ENCODE data around the gene ARID3B. TPM values are rescaled to one million over a fixed set of nuclear protein-coding genes. Genes with fewer than 3 reads are reported as not detected.

ARID3B gene
- total RNA-seq, 4 donors from 2014 or later, result 3.6 to 6.8 (median 6.7) TPM

GRCh38 chr15:74545776-74546656, 5.0 kb downstream of the ARID3B start:
- TF ChIP-seq POLR2A (IDR thresholded peaks at IDR 0.05; ENCODE audit: low read depth) (no peak), CTCF (IDR thresholded peaks at IDR 0.05) (no peak), POLR2AphosphoS5 (IDR thresholded peaks at IDR 0.05) (peak; percentile 81 to 92)
- peaks cover 16 to 54% (median 48%) of the 10 kb centered on the region in 4 donors for H3K4me1 ChIP-seq
- peaks cover 0 to 12% (median 3%) of the 10 kb centered on the region in 4 donors for H3K36me3 ChIP-seq
- intact Hi-C loops (cut with DNase I), result loop anchor here (10.0 kb wide), 2 partner anchors 149 to 409 kb away; partner anchors contain the start of genes EDC3 and RPP25
- H3K4me3 ChIP-seq, result peak overlapping the region in 3 of 4 donors; percentile 4 to 17 (median 13)
- DNase-seq (ENCODE audit: extremely low spot score), result peak; percentile 98
- no peaks in the 10 kb centered on the region for H3K27me3 ChIP-seq
- H3K27ac ChIP-seq (replicated peaks in 1 of 4), result peak overlapping the region; percentile 16 to 40 (median 30)
- 3% methylated on average over 17 of the region's 23 CpGs for WGBS
- no peaks in the 10 kb centered on the region for H3K9me3 ChIP-seq

- no peaks in the 10 kb centered on the region for H3K27me3 ChIP-seq
- 92% methylated on average over 3 of the region's 3 CpGs for WGBS
- H3K4me1 ChIP-seq, result peaks cover 16 to 40% (median 34%) of the 10 kb centered on the region in 4 donors
- intact Hi-C loops (cut with DNase I), result loop anchor here (10.0 kb wide), 2 partner anchors 147 to 407 kb away; partner anchors contain the start of genes EDC3 and RPP25
- no peaks in the 10 kb centered on the region for H3K9me3 ChIP-seq
- peaks cover 0 to 24% (median 6%) of the 10 kb centered on the region in 4 donors for H3K36me3 ChIP-seq
- H3K27ac ChIP-seq (replicated peaks in 1 of 4), result no peak overlapping the region
- TF ChIP-seq POLR2A (IDR thresholded peaks at IDR 0.05; ENCODE audit: low read depth), result no peak
- no peak for TF ChIP-seq POLR2AphosphoS5 (IDR thresholded peaks at IDR 0.05)
- no peak for TF ChIP-seq CTCF (IDR thresholded peaks at IDR 0.05)
- no peak for TF ChIP-seq EP300 (IDR thresholded peaks at IDR 0.05)
- H3K4me3 ChIP-seq, result no peak overlapping the region
- no peak for DNase-seq (ENCODE audit: extremely low spot score)
Observed at GRCh38 chr15:74547616-74548015, 6.6 kb downstream of the ARID3B start.

- intact Hi-C loops (cut with DNase I), result loop anchor here (10.0 kb wide), 2 partner anchors 147 to 407 kb away; partner anchors contain the start of genes EDC3 and RPP25
Observed at GRCh38 chr15:74548241-74548640, 7.2 kb downstream of the ARID3B start.

GRCh38 chr15:74549816-74550215, 8.8 kb downstream of the ARID3B start:
- Histone ChIP-seq H3K4me1 (peaks cover 16 to 34% (median 29%) of the 10 kb centered on the region in 4 donors), H3K36me3 (peaks cover 0 to 30% (median 6%) of the 10 kb centered on the region in 4 donors), H3K27ac (replicated peaks in 1 of 4) (no peak overlapping the region), H3K9me3 (no peaks in the 10 kb centered on the region), H3K4me3 (no peak overlapping the region), H3K27me3 (no peaks in the 10 kb centered on the region)
- TF ChIP-seq POLR2A (IDR thresholded peaks at IDR 0.05; ENCODE audit: low read depth), result no peak
- TF ChIP-seq CTCF (IDR thresholded peaks at IDR 0.05), result no peak
- TF ChIP-seq EP300 (IDR thresholded peaks at IDR 0.05), result no peak
- no peak for TF ChIP-seq POLR2AphosphoS5 (IDR thresholded peaks at IDR 0.05)
- DNase-seq (ENCODE audit: extremely low spot score), result no peak
- 85% methylated on average over 5 of the region's 5 CpGs for WGBS
- intact Hi-C loops (cut with DNase I), result loop anchor here (10.0 kb wide), 2 partner anchors 145 to 405 kb away; partner anchors contain the start of genes EDC3 and RPP25

More at GRCh38 chr15:74548241-74548640, 7.2 kb downstream of the ARID3B start:
- H3K9me3 ChIP-seq, result no peaks in the 10 kb centered on the region
- H3K36me3 ChIP-seq, result peaks cover 0 to 30% (median 6%) of the 10 kb centered on the region in 4 donors
- no peak overlapping the region for H3K4me3 ChIP-seq
- TF ChIP-seq EP300 (IDR thresholded peaks at IDR 0.05) (no peak), CTCF (IDR thresholded peaks at IDR 0.05) (no peak), POLR2AphosphoS5 (IDR thresholded peaks at IDR 0.05) (no peak), POLR2A (IDR thresholded peaks at IDR 0.05; ENCODE audit: low read depth) (no peak)
- DNase-seq (ENCODE audit: extremely low spot score), result no peak
- H3K27me3 ChIP-seq, result no peaks in the 10 kb centered on the region
- 62% methylated on average over 5 of the region's 5 CpGs for WGBS
- H3K4me1 ChIP-seq, result peaks cover 16 to 34% (median 31%) of the 10 kb centered on the region in 4 donors
- no peak overlapping the region for H3K27ac ChIP-seq (replicated peaks in 1 of 4)
